GM20000 (cell line): ENCODE data around the gene ZNF652.
A peak's percentile ranks its signal among the peaks of the same experiment; 100 is the strongest.

Experiments
- DNase-seq: peaks from one replicate; pipeline ENCODE4 v3.0.0; 2012; ENCODE audit warnings: low spot score
- TF ChIP-seq, protein P1 (sequence below): IDR thresholded peaks from 2 replicates; pipeline ENCODE4 v1.5.1; 2012; ENCODE audit warnings: mild to moderate bottlenecking, control low read depth; ENCODE audit errors: extremely low read depth, missing control alignments

ZNF652 gene

DNA sequence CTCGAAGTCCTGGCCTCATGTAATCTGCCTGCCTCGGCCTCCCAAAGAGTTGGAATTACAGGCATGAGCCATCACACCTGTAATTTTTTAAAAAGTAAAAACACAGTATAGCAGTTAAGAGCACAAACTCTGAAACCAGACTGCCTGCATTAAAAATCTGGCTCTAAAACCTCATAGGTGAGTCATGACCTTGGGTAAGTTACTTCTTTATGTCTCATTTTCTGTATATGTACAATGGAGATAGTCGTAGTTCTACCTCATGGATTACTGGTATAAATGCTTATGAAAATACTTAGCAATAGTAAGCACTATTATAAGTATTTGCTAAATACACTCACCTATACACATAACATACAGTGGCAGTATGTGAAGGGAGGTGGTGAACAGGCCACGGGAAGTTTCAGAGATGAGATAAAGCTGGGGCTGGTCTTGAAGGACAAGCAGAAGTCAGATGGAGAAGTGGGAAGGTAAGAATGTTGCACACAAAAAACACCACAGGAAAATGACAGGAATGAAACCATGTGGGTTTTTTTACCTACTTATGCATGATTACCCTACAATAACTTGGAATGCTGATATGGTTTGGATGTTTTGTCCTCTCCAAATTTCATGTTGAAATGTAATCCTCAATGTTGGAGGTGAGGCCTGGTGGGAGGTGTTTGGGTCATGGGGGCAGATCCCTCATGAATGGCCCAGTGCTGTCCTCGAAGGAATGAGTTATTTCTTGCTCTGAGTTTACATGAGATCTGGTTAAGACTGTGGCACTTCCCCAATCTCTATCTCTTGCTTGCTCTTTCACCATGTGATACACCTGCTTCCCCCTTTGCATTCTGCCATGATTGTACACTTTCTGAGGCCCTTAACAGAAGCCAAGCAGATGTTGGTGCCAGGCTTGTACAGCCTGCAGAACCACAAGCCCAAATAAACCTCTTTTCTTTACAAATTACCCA is 33.9 kb downstream of the ZNF652 start:
- no peak for DNase-seq
- TF ChIP-seq, protein P1, sequence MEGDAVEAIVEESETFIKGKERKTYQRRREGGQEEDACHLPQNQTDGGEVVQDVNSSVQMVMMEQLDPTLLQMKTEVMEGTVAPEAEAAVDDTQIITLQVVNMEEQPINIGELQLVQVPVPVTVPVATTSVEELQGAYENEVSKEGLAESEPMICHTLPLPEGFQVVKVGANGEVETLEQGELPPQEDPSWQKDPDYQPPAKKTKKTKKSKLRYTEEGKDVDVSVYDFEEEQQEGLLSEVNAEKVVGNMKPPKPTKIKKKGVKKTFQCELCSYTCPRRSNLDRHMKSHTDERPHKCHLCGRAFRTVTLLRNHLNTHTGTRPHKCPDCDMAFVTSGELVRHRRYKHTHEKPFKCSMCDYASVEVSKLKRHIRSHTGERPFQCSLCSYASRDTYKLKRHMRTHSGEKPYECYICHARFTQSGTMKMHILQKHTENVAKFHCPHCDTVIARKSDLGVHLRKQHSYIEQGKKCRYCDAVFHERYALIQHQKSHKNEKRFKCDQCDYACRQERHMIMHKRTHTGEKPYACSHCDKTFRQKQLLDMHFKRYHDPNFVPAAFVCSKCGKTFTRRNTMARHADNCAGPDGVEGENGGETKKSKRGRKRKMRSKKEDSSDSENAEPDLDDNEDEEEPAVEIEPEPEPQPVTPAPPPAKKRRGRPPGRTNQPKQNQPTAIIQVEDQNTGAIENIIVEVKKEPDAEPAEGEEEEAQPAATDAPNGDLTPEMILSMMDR = no peak

DNA sequence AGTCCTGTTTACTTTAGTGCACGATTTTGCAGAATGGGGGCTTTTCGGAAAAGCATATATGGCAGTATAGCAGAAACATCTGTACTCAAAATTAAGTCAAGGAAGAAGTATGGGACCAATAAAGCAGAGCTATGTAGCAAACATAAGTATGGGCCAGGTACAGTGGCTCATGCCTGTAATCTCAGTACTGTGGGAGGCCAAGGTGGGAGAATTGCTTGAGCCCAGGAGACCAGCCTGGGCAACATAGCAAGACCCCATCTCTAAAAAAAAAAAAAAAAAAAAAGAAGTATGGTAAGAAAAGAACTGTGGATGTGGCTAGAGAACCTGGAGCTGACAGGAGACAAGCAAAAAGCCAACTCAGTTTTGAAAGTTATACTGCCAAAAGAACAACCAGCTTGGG is 36.1 kb downstream of the ZNF652 start:
- TF ChIP-seq, protein P1 = no peak

DNA sequence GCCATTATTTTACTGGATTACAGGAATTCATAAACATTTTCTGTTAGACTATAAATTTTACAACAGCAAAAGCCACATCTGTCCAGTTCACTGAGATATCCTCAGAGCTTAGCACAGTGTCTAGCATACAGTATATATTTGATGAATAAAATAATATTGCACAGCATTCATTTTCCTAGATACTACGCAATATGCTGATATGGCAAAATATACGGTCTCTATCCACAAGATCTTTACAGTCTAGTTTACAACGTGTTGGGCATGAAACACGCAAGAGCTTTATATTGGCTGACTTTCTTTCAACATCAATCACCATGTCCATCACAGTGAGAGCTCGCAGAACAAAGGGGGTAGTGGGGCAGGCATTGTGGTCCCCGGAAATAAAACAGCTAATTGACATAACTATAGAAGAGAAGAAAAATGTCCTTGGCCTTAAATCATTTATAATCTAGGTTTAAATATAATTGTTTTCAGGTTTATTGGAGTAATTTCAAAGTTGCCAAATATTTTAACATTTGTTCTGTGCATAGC is 43.5 kb downstream of the ZNF652 start:
- DNase-seq = no peak
- TF ChIP-seq, protein P1 = no peak

More for the DNA sequence above, 36.1 kb downstream of the ZNF652 start:
- DNase-seq = no peak

- DNase-seq = no peak
These were observed 45.0 kb downstream of the ZNF652 start for GRCh38 chr17:49316889-49317675.

GRCh38 chr17:49316258-49316570 is 45.8 kb downstream of the ZNF652 start:
- TF ChIP-seq, protein P1 = no peak
- no peak for DNase-seq

More at GRCh38 chr17:49316889-49317675, 45.0 kb downstream of the ZNF652 start:
- TF ChIP-seq, protein P1 = no peak

- DNase-seq = peak; percentile 74
- TF ChIP-seq, protein P1 = peak; percentile 35
These were observed 46.3 kb downstream of the ZNF652 start for GRCh38 chr17:49315551-49316257.
